ENCODE data around the gene MYO9B. TPM values are rescaled to one million over a fixed set of nuclear protein-coding genes. Genes with fewer than 3 reads are reported as not detected.

The MYO9B gene
- polyA plus RNA-seq, 2 of the 4 experiments (the other 2 are of a cell fraction): 13.0 to 27.7 TPM

- TF ChIP-seq CHD4 (IDR thresholded peaks at IDR 0.05; ENCODE audit: borderline replicate concordance) (no peak), PHF8 (IDR thresholded peaks at IDR 0.05; ENCODE audit: borderline replicate concordance, low read depth) (no peak), EHF (CRISPR knock-in tag; IDR thresholded peaks at IDR 0.05) (no peak), ZSCAN20 (CRISPR knock-in tag; IDR thresholded peaks at IDR 0.05) (no peak), ZC3H11A (IDR thresholded peaks at IDR 0.05) (no peak), RCOR1 (IDR thresholded peaks at IDR 0.05; ENCODE audit: low read depth, low read length) (no peak), BCL3 (IDR thresholded peaks at IDR 0.05) (no peak), E2F6 (IDR thresholded peaks at IDR 0.05; ENCODE audit: borderline replicate concordance, low read depth) (no peak), NR3C1 (IDR thresholded peaks at IDR 0.05) (no peak)
- TF ChIP-seq, protein P1, sequence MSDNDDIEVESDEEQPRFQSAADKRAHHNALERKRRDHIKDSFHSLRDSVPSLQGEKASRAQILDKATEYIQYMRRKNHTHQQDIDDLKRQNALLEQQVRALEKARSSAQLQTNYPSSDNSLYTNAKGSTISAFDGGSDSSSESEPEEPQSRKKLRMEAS (IDR thresholded peaks at IDR 0.05): no peak
- TF ChIP-seq, protein P2, sequence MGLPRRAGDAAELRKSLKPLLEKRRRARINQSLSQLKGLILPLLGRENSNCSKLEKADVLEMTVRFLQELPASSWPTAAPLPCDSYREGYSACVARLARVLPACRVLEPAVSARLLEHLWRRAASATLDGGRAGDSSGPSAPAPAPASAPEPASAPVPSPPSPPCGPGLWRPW (IDR thresholded peaks at IDR 0.05): no peak
Measured at GRCh38 chr19:17164639-17165038, 89.1 kb downstream of the MYO9B start (continued).

DNA sequence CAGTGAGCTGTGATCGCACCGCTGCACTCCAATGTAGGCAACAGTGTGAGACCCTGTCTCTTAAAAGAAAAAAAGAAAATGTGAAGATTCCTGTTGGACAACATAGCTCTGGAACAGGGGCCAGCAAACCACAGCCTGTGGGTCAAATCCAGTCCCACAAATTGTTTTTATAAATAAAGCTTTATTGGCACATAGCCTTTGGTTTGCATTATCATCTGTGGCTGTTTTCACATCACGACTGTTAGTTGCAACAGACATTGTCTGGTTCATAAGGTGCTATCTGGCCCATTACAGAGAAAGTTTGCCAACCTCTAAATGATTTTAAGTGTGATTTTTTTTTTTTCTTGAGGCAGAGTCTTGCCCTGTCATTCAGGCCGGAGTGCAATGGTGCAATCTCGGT, 90.1 kb downstream of the MYO9B start:
- CTCF ChIA-PET: interaction anchor here (0.9 kb wide), 2 partner anchors 10 to 224 kb away, joined by 3 to 5 read pairs; no protein-coding TSS in a partner anchor
- H3K27ac ChIP-seq: no peak overlapping the region
- H3K4me2 ChIP-seq: no peak overlapping the region
- H3K4me3 ChIP-seq: no peak overlapping the region
- TF ChIP-seq REST (IDR thresholded peaks at IDR 0.05) (no peak), BCL3 (IDR thresholded peaks at IDR 0.05) (no peak), RNF2 (IDR thresholded peaks at IDR 0.05; ENCODE audit: borderline replicate concordance, low read depth) (no peak), FOSB (CRISPR knock-in tag; IDR thresholded peaks at IDR 0.05) (no peak), BHLHE40 (IDR thresholded peaks at IDR 0.05; ENCODE audit: low read depth, low read length) (no peak), JUNB (IDR thresholded peaks at IDR 0.05) (no peak), POLR2AphosphoS2 (conservative IDR thresholded peaks at IDR 0.05; ENCODE audit: low read length) (no peak), ZSCAN20 (CRISPR knock-in tag; IDR thresholded peaks at IDR 0.05) (no peak), RFX5 (IDR thresholded peaks at IDR 0.05) (no peak), TFCP2L1 (CRISPR knock-in tag; IDR thresholded peaks at IDR 0.05) (no peak), TP53 (CRISPR knock-in tag; IDR thresholded peaks at IDR 0.05) (no peak), PBX3 (IDR thresholded peaks at IDR 0.05) (no peak), RCOR1 (IDR thresholded peaks at IDR 0.05; ENCODE audit: low read depth, low read length) (no peak), FOXS1 (CRISPR knock-in tag; IDR thresholded peaks at IDR 0.05) (no peak), CHD2 (IDR thresholded peaks at IDR 0.05; ENCODE audit: low read length, partially characterized antibody) (no peak), NR3C1 (IDR thresholded peaks at IDR 0.05) (no peak)
- TF ChIP-seq, protein P3, sequence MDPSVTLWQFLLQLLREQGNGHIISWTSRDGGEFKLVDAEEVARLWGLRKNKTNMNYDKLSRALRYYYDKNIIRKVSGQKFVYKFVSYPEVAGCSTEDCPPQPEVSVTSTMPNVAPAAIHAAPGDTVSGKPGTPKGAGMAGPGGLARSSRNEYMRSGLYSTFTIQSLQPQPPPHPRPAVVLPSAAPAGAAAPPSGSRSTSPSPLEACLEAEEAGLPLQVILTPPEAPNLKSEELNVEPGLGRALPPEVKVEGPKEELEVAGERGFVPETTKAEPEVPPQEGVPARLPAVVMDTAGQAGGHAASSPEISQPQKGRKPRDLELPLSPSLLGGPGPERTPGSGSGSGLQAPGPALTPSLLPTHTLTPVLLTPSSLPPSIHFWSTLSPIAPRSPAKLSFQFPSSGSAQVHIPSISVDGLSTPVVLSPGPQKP (IDR thresholded peaks at IDR 0.05; ENCODE audit: low read depth, low read length): no peak
- WGBS (ENCODE audit: missing lambda C conversion rate): 89% methylated on average over 5 of the region's 5 CpGs
- ATAC-seq (no peak), FAIRE-seq (no peak), DNase-seq (ENCODE audit: low read depth in 1 of 2, low spot score in 1 of 2) (no peak)
- POLR2A ChIA-PET: no interaction called here
- 0 out of 3 replicates have a peak, but pooled peaks cover 3% of the 10 kb centered on the region for H3K9me3 ChIP-seq
- no peaks in the 10 kb centered on the region for H3K4me1 ChIP-seq

All from A549 (cell line).